Measurements from ENCODE around the gene AHDC1. TPM values are rescaled to one million over a fixed set of nuclear protein-coding genes. Genes with fewer than 3 reads are reported as not detected.
"Not testable (repeated sequence)": the region's sequence is repeated elsewhere in the genome, so short reads cannot be mapped to it uniquely, and the experiment has no call there.

Gene AHDC1
- total and polyA plus RNA-seq, 7 donors, result 6.4 to 65.2 (median 35.9) TPM

DNA sequence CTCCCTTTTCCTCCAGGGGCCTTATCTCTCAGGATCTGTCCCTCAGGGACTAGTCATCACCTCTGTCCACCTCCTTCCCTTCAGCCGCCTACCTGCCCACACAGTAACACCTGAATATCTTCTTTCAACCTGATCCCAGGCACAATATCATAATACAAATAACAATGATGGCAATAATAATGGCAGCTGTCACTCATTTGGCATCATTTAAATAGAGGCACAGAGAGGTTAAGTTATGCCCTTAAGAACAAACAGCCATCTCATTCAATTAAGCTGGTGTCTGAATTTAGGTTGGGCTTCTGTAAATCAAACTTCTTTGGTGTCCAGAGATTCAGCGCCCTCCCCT is 47.5 kb downstream of the AHDC1 start:
- TF ChIP-seq, protein P1, sequence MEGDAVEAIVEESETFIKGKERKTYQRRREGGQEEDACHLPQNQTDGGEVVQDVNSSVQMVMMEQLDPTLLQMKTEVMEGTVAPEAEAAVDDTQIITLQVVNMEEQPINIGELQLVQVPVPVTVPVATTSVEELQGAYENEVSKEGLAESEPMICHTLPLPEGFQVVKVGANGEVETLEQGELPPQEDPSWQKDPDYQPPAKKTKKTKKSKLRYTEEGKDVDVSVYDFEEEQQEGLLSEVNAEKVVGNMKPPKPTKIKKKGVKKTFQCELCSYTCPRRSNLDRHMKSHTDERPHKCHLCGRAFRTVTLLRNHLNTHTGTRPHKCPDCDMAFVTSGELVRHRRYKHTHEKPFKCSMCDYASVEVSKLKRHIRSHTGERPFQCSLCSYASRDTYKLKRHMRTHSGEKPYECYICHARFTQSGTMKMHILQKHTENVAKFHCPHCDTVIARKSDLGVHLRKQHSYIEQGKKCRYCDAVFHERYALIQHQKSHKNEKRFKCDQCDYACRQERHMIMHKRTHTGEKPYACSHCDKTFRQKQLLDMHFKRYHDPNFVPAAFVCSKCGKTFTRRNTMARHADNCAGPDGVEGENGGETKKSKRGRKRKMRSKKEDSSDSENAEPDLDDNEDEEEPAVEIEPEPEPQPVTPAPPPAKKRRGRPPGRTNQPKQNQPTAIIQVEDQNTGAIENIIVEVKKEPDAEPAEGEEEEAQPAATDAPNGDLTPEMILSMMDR (IDR thresholded peaks at IDR 0.05), result no peak
- 39 to 53% (median 48%) methylated on average over 2 of the region's 2 CpGs for WGBS, 3 donors
- ATAC-seq, result no peak

GRCh38 chr1:27555700-27556424 is 48.1 kb downstream of the AHDC1 start:
- TF ChIP-seq, protein P1 (IDR thresholded peaks at IDR 0.05), result no peak
- H3K36me3 ChIP-seq (ENCODE audit: insufficient read depth in 1 of 2, low read depth in 1 of 2), result peaks cover 0 to 53% of the 10 kb centered on the region in 2 donors
- peak overlapping the region; percentile 11 for H3K4me3 ChIP-seq
- no peak for ATAC-seq
- H3K9me3 ChIP-seq, result no peaks in the 10 kb centered on the region
- no peaks in the 10 kb centered on the region for H3K27me3 ChIP-seq (ENCODE audit: insufficient read depth in 3 of 3, low read length in 2 of 3)
- peaks cover 59% of the 10 kb centered on the region for H3K4me1 ChIP-seq
- intact Hi-C loops (cut with DNase I), result loop anchor here in 1 of 2 donors (5.0 kb wide), 1 partner anchor 46 kb away; the partner anchor contains the start of gene AHDC1
- H3K27ac ChIP-seq, result peak overlapping the region; percentile 90
- WGBS, 3 donors, result 10 to 21% (median 20%) methylated on average over 9 to 12 of the region's 12 CpGs
- DNase-seq, result peak; percentile 62 to 74

More for the DNA sequence above, 47.5 kb downstream of the AHDC1 start:
- H3K4me3 ChIP-seq, result no peak overlapping the region
- H3K36me3 ChIP-seq (ENCODE audit: insufficient read depth in 1 of 2, low read depth in 1 of 2), result peaks cover 0 to 47% of the 10 kb centered on the region in 2 donors
- no peak for DNase-seq
- H3K4me1 ChIP-seq, result peaks cover 64% of the 10 kb centered on the region
- peak overlapping the region; percentile 90 for H3K27ac ChIP-seq
- intact Hi-C loops (cut with DNase I), result loop anchor here in 1 of 2 donors (5.0 kb wide), 1 partner anchor 46 kb away; the partner anchor contains the start of gene AHDC1
- no peaks in the 10 kb centered on the region for H3K27me3 ChIP-seq (ENCODE audit: insufficient read depth in 3 of 3, low read length in 2 of 3)
- no peaks in the 10 kb centered on the region for H3K9me3 ChIP-seq

- TF ChIP-seq, protein P1 (IDR thresholded peaks at IDR 0.05), result no peak
- Histone ChIP-seq H3K27me3 (ENCODE audit: insufficient read depth in 3 of 3, low read length in 2 of 3) (no peaks in the 10 kb centered on the region), H3K9me3 (no peaks in the 10 kb centered on the region), H3K27ac (peak overlapping the region; percentile 90), H3K36me3 (ENCODE audit: insufficient read depth in 1 of 2, low read depth in 1 of 2) (peaks cover 0 to 61% of the 10 kb centered on the region in 2 donors), H3K4me3 (peak overlapping the region; percentile 11), H3K4me1 (peaks cover 52% of the 10 kb centered on the region)
- 38 to 52% (median 39%) methylated on average over 8 of the region's 8 CpGs for WGBS, 3 donors
- no peak for ATAC-seq
- peak in 1 of 2 donors; percentile 67 for DNase-seq
- intact Hi-C loops (cut with DNase I), result loop anchor here in 1 of 2 donors (5.0 kb wide), 1 partner anchor 47 kb away; the partner anchor contains the start of gene AHDC1
These were observed 48.9 kb downstream of the AHDC1 start for GRCh38 chr1:27554759-27555699.

DNA sequence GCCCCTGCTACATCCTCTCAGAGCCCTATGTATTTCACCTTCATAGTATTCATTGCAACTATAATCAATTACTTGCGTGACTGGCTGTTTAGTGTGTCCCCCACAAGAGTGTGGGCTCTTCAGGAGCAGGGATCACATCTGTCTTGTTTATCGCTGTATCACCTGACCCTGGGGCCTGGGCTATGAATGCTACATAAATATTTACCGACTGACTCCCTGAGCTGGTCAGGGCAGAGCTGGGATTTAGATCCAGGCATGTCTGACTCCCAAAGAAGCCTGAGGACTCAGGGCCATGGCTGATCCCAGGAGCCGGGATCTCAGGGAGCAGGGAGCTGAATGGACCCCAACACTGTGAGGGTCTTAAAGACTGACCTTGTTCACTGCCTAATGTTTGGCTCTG is 49.7 kb downstream of the AHDC1 start:
- H3K4me3 ChIP-seq, result no peak overlapping the region
- peak overlapping the region; percentile 90 for H3K27ac ChIP-seq
- H3K36me3 ChIP-seq (ENCODE audit: insufficient read depth in 1 of 2, low read depth in 1 of 2), result peaks cover 0 to 67% of the 10 kb centered on the region in 2 donors
- no peaks in the 10 kb centered on the region for H3K9me3 ChIP-seq
- ATAC-seq (no peak), DNase-seq (no peak)
- no peaks in the 10 kb centered on the region for H3K27me3 ChIP-seq (ENCODE audit: insufficient read depth in 3 of 3, low read length in 2 of 3)
- 63 to 74% (median 63%) methylated on average over 4 of the region's 4 CpGs for WGBS, 3 donors
- intact Hi-C loops (cut with DNase I), result no loop called here
- peaks cover 52% of the 10 kb centered on the region for H3K4me1 ChIP-seq
- TF ChIP-seq, protein P1 (IDR thresholded peaks at IDR 0.05), result no peak

DNA sequence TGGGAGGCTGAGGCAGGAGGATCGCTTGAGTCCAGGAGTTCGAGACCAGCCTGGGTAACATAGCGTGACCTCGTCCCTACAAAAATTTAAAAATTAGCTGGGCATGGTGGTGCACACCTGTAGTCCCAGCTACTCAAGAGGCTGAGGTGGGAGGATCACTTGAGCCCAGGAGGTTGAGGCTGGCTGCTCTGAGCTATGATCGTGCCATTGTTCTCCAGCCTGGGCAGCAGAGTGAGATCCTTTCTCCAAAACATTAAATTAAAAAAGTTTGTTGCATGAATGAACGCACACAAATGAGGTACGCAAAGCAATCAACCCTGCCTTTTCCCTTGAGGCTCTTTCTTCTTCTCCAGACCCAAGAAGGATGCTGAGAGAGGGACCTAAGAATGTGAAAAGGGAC is 50.1 kb downstream of the AHDC1 start:
- ATAC-seq; H3K4me3 ChIP-seq; H3K27me3 ChIP-seq (ENCODE audit: insufficient read depth in 3 of 3, low read length in 2 of 3); intact Hi-C loops (cut with DNase I); H3K9me3 ChIP-seq; DNase-seq: not testable (repeated sequence)
- Histone ChIP-seq H3K36me3 (ENCODE audit: insufficient read depth in 1 of 2, low read depth in 1 of 2) (peaks cover 0 to 70% of the 10 kb centered on the region in 2 donors), H3K4me1 (peaks cover 52% of the 10 kb centered on the region), H3K27ac (peak overlapping the region; percentile 90)
- WGBS, 3 donors, result 89 to 93% (median 91%) methylated on average over 7 of the region's 7 CpGs
